NCI-H128 (cell line): ENCODE results near the gene NCOA7.

ENCODE experiments used
- DNase-seq: peaks from one replicate; lab custom pipeline; 2025; ENCODE audit not compliant: unreplicated experiment; lab: John Stamatoyannopoulos, UW

NCOA7 gene

GRCh38 chr6:125810445-125810844, 19.7 kb downstream of the NCOA7 start:
- peak; percentile 58 for DNase-seq

- DNase-seq: no peak
Measured at GRCh38 chr6:125811259-125811658, 20.5 kb downstream of the NCOA7 start.

- no peak for DNase-seq
Measured at GRCh38 chr6:125812394-125813292, 21.9 kb downstream of the NCOA7 start.

GRCh38 chr6:125814481-125814880, 23.7 kb downstream of the NCOA7 start:
- no peak for DNase-seq

- DNase-seq: no peak
Measured at GRCh38 chr6:125815080-125815910, 24.5 kb downstream of the NCOA7 start.

GRCh38 chr6:125816828-125817280, 26.1 kb downstream of the NCOA7 start:
- no peak for DNase-seq

- DNase-seq: no peak
Measured at GRCh38 chr6:125818225-125818657, 27.5 kb downstream of the NCOA7 start.

GRCh38 chr6:125818772-125819260, 28.1 kb downstream of the NCOA7 start:
- DNase-seq: no peak

- no peak for DNase-seq
Measured at GRCh38 chr6:125819535-125820326, 29.0 kb downstream of the NCOA7 start.

GRCh38 chr6:125821825-125822281, 31.1 kb downstream of the NCOA7 start:
- no peak for DNase-seq

GRCh38 chr6:125823180-125823579, 32.4 kb downstream of the NCOA7 start:
- no peak for DNase-seq

GRCh38 chr6:125824946-125825771, 34.4 kb downstream of the NCOA7 start:
- DNase-seq: no peak

- no peak for DNase-seq
Measured at GRCh38 chr6:125826695-125827463, 36.1 kb downstream of the NCOA7 start.

- no peak for DNase-seq
Measured at GRCh38 chr6:125827788-125828320, 37.1 kb downstream of the NCOA7 start.

GRCh38 chr6:125828476-125829039, 37.8 kb downstream of the NCOA7 start:
- DNase-seq: no peak

- no peak for DNase-seq
Measured at GRCh38 chr6:125829433-125829832, 38.7 kb downstream of the NCOA7 start.

GRCh38 chr6:125831659-125832058, 40.9 kb downstream of the NCOA7 start:
- DNase-seq: no peak

- DNase-seq: no peak
Measured at GRCh38 chr6:125832391-125833117, 41.8 kb downstream of the NCOA7 start.
